22Rv1 (cell line): Measurements from ENCODE around the gene GCNA.

Experiments used
- H3K27ac ChIP-seq: fragments of 450-650 bp; 2 replicates; pipeline ENCODE4 v1.5.1; 2017
- CTCF ChIP-seq: fragments of 450-650 bp; IDR thresholded peaks from 2 replicates; pipeline ENCODE4 v1.5.1; 2017; ENCODE audit warnings: mild to moderate bottlenecking
- ZFX ChIP-seq: fragments of 450-650 bp; IDR thresholded peaks from 2 replicates; pipeline ENCODE4 v1.6.1; 2017; ENCODE audit warnings: antibody characterized with exemption, borderline replicate concordance

The GCNA gene

GRCh38 chrX:71534773-71535544, 43.3 kb upstream of the GCNA start:
- TF ChIP-seq CTCF: no peak
- TF ChIP-seq ZFX: no peak
- H3K27ac ChIP-seq: peak overlapping the region; percentile 86; the same call in 1 of the 2 replicates

GRCh38 chrX:71536285-71536684, 42.0 kb upstream of the GCNA start:
- no peak overlapping the region for H3K27ac ChIP-seq

GRCh38 chrX:71537743-71538142, 40.5 kb upstream of the GCNA start:
- TF ChIP-seq CTCF (no peak), ZFX (no peak)
- H3K27ac ChIP-seq: no peak overlapping the region

More at GRCh38 chrX:71536285-71536684, 42.0 kb upstream of the GCNA start:
- TF ChIP-seq ZFX (no peak), CTCF (no peak)

- H3K27ac ChIP-seq: no peak overlapping the region
Measured at GRCh38 chrX:71540801-71541200, 37.4 kb upstream of the GCNA start.

GRCh38 chrX:71541210-71542022, 36.8 kb upstream of the GCNA start:
- no peak for TF ChIP-seq ZFX
- TF ChIP-seq CTCF: no peak
- no peak overlapping the region for H3K27ac ChIP-seq

More at GRCh38 chrX:71540801-71541200, 37.4 kb upstream of the GCNA start:
- TF ChIP-seq CTCF (no peak), ZFX (no peak)

GRCh38 chrX:71542411-71542810, 35.8 kb upstream of the GCNA start:
- no peak overlapping the region for H3K27ac ChIP-seq
- TF ChIP-seq ZFX: no peak
- no peak for TF ChIP-seq CTCF

- TF ChIP-seq ZFX (no peak), CTCF (no peak)
- H3K27ac ChIP-seq: no peak overlapping the region
Measured at GRCh38 chrX:71542825-71543224, 35.4 kb upstream of the GCNA start.
